PC-9 (cell line): Measurements from ENCODE around the gene GFRA1. TPM values are rescaled to one million over a fixed set of nuclear protein-coding genes. Genes with fewer than 3 reads are reported as not detected.

Experiments
- BruUV-seq: library from RNA; stranded (reverse); fragments of 400-500 nt; replicated peaks from 2 replicates; lab custom pipeline; 2021; lab: Mats Ljungman, UMichigan
- CTCF ChIA-PET: fragments of 300-600 bp; sonication (Branson Sonifier 250); formaldehyde crosslinking; loops from one replicate; lab custom pipeline; 2022; ENCODE audit warnings: antibody characterized with exemption; lab: Charles Lee
- POLR2A ChIA-PET: fragments of 300-600 bp; sonication (Branson Sonifier 250); formaldehyde crosslinking; loops from one replicate; lab custom pipeline; 2022; ENCODE audit warnings: antibody characterized with exemption; ENCODE audit not compliant: unreplicated experiment; lab: Charles Lee
- DNase-seq, 2 experiments: peaks; one replicate each; pipeline versions ENCODE4 v3.0.0 to v3.0.0-alpha.2; 2015 to 2022; ENCODE audit warnings: mixed read lengths in 1 of 2
- H2AFZ ChIP-seq: fragments of 200-600 bp; sonication (generic); 2 replicates; pipeline ENCODE4 v1.8.1; 2017; ENCODE audit warnings: antibody characterized with exemption
- H3F3A ChIP-seq: fragments of 200-600 bp; sonication (generic); 2 replicates; pipeline ENCODE4 v1.8.1; 2017; ENCODE audit warnings: antibody characterized with exemption, mild to moderate bottlenecking, low read depth; ENCODE audit not compliant: insufficient read depth
- H3K27ac ChIP-seq: fragments of 200-600 bp; sonication (generic); 2 replicates; pipeline ENCODE4 v1.6.1; 2016; ENCODE audit warnings: mixed run types
- H3K27me3 ChIP-seq: fragments of 200-600 bp; sonication (generic); 2 replicates; pipeline ENCODE4 v1.6.1; 2016; ENCODE audit warnings: low read depth, mixed run types; ENCODE audit not compliant: insufficient read depth
- H3K36me3 ChIP-seq: fragments of 200-600 bp; sonication (generic); 2 replicates; pipeline ENCODE4 v1.6.1; 2016; ENCODE audit warnings: low read depth, mixed run types
- H3K4me1 ChIP-seq: fragments of 200-600 bp; sonication (generic); replicated peaks from 2 replicates; pipeline ENCODE4 v1.6.1; 2016; ENCODE audit warnings: mixed run types; ENCODE audit not compliant: insufficient read depth
- H3K4me2 ChIP-seq: fragments of 200-600 bp; sonication (generic); 2 replicates; pipeline ENCODE4 v1.6.1; 2017; ENCODE audit warnings: mixed run types
- H3K4me3 ChIP-seq: fragments of 200-600 bp; sonication (generic); 2 replicates; pipeline ENCODE4 v1.6.1; 2016; ENCODE audit warnings: mixed run types
- H3K79me2 ChIP-seq: fragments of 200-600 bp; sonication (generic); 2 replicates; pipeline ENCODE4 v1.6.1; 2017; ENCODE audit warnings: low read depth, mixed run types
- H3K9me2 ChIP-seq: fragments of 200-600 bp; sonication (generic); 2 replicates; pipeline ENCODE4 v1.8.1; 2017; ENCODE audit warnings: mild to moderate bottlenecking; ENCODE audit not compliant: insufficient read depth
- H3K9me3 ChIP-seq: fragments of 200-600 bp; sonication (generic); 2 replicates; pipeline ENCODE4 v1.8.1; 2016; ENCODE audit warnings: low read depth; ENCODE audit not compliant: insufficient read depth
- H4K20me1 ChIP-seq: fragments of 200-600 bp; sonication (generic); 2 replicates; pipeline ENCODE4 v1.8.1; 2017; ENCODE audit not compliant: insufficient read depth
- CTCF ChIP-seq: fragments of 200-600 bp; sonication (generic); conservative IDR thresholded peaks from 2 replicates; pipeline ENCODE4 v1.6.1; 2017; ENCODE audit warnings: mixed run types, antibody characterized with exemption, mild to moderate bottlenecking, moderate library complexity
- EZH2 ChIP-seq: fragments of 200-600 bp; sonication (generic); IDR thresholded peaks from 2 replicates; pipeline ENCODE4 v1.8.0; 2017; ENCODE audit warnings: antibody characterized with exemption, low read depth
- intact Hi-C: fragments of 100-400 bp; cut with micrococcal nuclease; formaldehyde crosslinking; loops from one replicate; pipeline ENCODE4 v1.10.0; 2022; ENCODE audit not compliant: unreplicated experiment
- total RNA-seq: library from RNA; stranded (reverse); gene quantifications from 2 replicates; pipeline ENCODE4 v1.2.3, GENCODE V29; 2021

Gene GFRA1
- total RNA-seq, 1 experiment from 2014 or later = 0.11 TPM

GRCh38 chr10:116083226-116083762 lies 189.7 kb downstream of the GFRA1 start:
- ChIA-PET CTCF (no interaction called here), POLR2A (no interaction called here)
- H3K4me1 ChIP-seq = no peaks in the 10 kb centered on the region
- H3K9me3 ChIP-seq = no peaks in the 10 kb centered on the region
- TF ChIP-seq CTCF = no peak
- TF ChIP-seq EZH2 = no peak
- no peaks in the 10 kb centered on the region for H4K20me1 ChIP-seq
- H3K79me2 ChIP-seq = no peaks in the 10 kb centered on the region
- H3K4me3 ChIP-seq = no peak overlapping the region
- intact Hi-C loops = no loop called here
- DNase-seq = no peak
- no peak overlapping the region for H3K27ac ChIP-seq
- peaks cover 15% of the 10 kb centered on the region; the same call in 1 of the 2 replicates for H3K27me3 ChIP-seq
- no peak overlapping the region for H2AFZ ChIP-seq
- no peaks in the 10 kb centered on the region for H3F3A ChIP-seq
- no peaks in the 10 kb centered on the region for H3K9me2 ChIP-seq
- H3K36me3 ChIP-seq = no peaks in the 10 kb centered on the region
- no TSS peak for BruUV-seq
- no peak overlapping the region for H3K4me2 ChIP-seq

- H3K9me3 ChIP-seq = no peaks in the 10 kb centered on the region
- no TSS peak for BruUV-seq
- POLR2A ChIA-PET = no interaction called here
- CTCF ChIA-PET = no interaction called here
- no peak overlapping the region for H2AFZ ChIP-seq
- no peak overlapping the region for H3K27ac ChIP-seq
- H3K9me2 ChIP-seq = no peaks in the 10 kb centered on the region
- H3K4me3 ChIP-seq = no peak overlapping the region
- intact Hi-C loops = no loop called here
- TF ChIP-seq EZH2 (no peak), CTCF (no peak)
- peaks cover 10% of the 10 kb centered on the region; the same call in 1 of the 2 replicates for H3K27me3 ChIP-seq
- H3K4me2 ChIP-seq = no peak overlapping the region
- no peaks in the 10 kb centered on the region for H4K20me1 ChIP-seq
- H3K36me3 ChIP-seq = no peaks in the 10 kb centered on the region
- no peak for DNase-seq
- no peaks in the 10 kb centered on the region for H3K4me1 ChIP-seq
- H3K79me2 ChIP-seq = no peaks in the 10 kb centered on the region
- H3F3A ChIP-seq = no peaks in the 10 kb centered on the region
Observed at GRCh38 chr10:116082762-116083161, 190.2 kb downstream of the GFRA1 start.

GRCh38 chr10:116082206-116082605 lies 190.8 kb downstream of the GFRA1 start:
- no peaks in the 10 kb centered on the region for H3K4me1 ChIP-seq
- DNase-seq = no peak
- H3K9me2 ChIP-seq = no peaks in the 10 kb centered on the region
- intact Hi-C loops = no loop called here
- no peaks in the 10 kb centered on the region for H3K79me2 ChIP-seq
- 0 out of 2 replicates have a peak, but pooled peaks cover 6% of the 10 kb centered on the region for H3K27me3 ChIP-seq
- TF ChIP-seq EZH2 (no peak), CTCF (no peak)
- POLR2A ChIA-PET = no interaction called here
- no peaks in the 10 kb centered on the region for H3K9me3 ChIP-seq
- CTCF ChIA-PET = no interaction called here
- no peaks in the 10 kb centered on the region for H3K36me3 ChIP-seq
- H2AFZ ChIP-seq = no peak overlapping the region
- BruUV-seq = no TSS peak
- no peak overlapping the region for H3K4me2 ChIP-seq
- H3K27ac ChIP-seq = no peak overlapping the region
- no peaks in the 10 kb centered on the region for H3F3A ChIP-seq
- no peak overlapping the region for H3K4me3 ChIP-seq
- H4K20me1 ChIP-seq = no peaks in the 10 kb centered on the region
